HG03060 (cell line): ENCODE measurements around the gene WDR48.
A peak's percentile ranks its signal among the peaks of the same experiment; 100 is the strongest.

ENCODE experiments used
- ATAC-seq: cut with Tn5 transposase; IDR thresholded peaks from one replicate; pipeline ENCODE4 v1.9.1; 2021; ENCODE audit warnings: low read depth, moderate number of reproducible peaks; ENCODE audit not compliant: unreplicated experiment

Gene WDR48

GRCh38 chr3:39099738-39100499, 48.1 kb downstream of the WDR48 start:
- ATAC-seq, result no peak

GRCh38 chr3:39100500-39100886, 48.7 kb downstream of the WDR48 start:
- no peak for ATAC-seq

GRCh38 chr3:39101022-39101689, 49.3 kb downstream of the WDR48 start:
- no peak for ATAC-seq

- no peak for ATAC-seq
These were observed 50.9 kb downstream of the WDR48 start for GRCh38 chr3:39102504-39103323.

- ATAC-seq, result no peak
These were observed 51.5 kb downstream of the WDR48 start for GRCh38 chr3:39103324-39103693.

- ATAC-seq, result no peak
These were observed 52.2 kb downstream of the WDR48 start for GRCh38 chr3:39103791-39104552.

GRCh38 chr3:39104961-39105686, 53.3 kb downstream of the WDR48 start:
- no peak for ATAC-seq

GRCh38 chr3:39105687-39106063, 53.9 kb downstream of the WDR48 start:
- no peak for ATAC-seq

- no peak for ATAC-seq
These were observed 54.5 kb downstream of the WDR48 start for GRCh38 chr3:39106281-39106811.

- no peak for ATAC-seq
These were observed 55.1 kb downstream of the WDR48 start for GRCh38 chr3:39106851-39107387.

GRCh38 chr3:39107388-39108199, 55.8 kb downstream of the WDR48 start, which contains the start of the genes GORASP1 and TTC21A:
GORASP1 (minus strand) TSS chr3:39107627; CDS start chr3:39107541, 86 bp downstream.
TTC21A (plus strand) TSS chr3:39107680; CDS start chr3:39107838, 158 bp downstream.
- no peak for ATAC-seq

GRCh38 chr3:39108200-39108710, 56.4 kb downstream of the WDR48 start:
- peak; percentile 81 for ATAC-seq

GRCh38 chr3:39109086-39109485, 57.3 kb downstream of the WDR48 start:
- ATAC-seq, result no peak

- no peak for ATAC-seq
These were observed 58.3 kb downstream of the WDR48 start for GRCh38 chr3:39110041-39110639.

- no peak for ATAC-seq
These were observed 60.3 kb downstream of the WDR48 start for GRCh38 chr3:39112113-39112512.

GRCh38 chr3:39112535-39112934, 60.7 kb downstream of the WDR48 start:
- no peak for ATAC-seq

- ATAC-seq, result no peak
These were observed 61.5 kb downstream of the WDR48 start for GRCh38 chr3:39113291-39113690.

- ATAC-seq, result no peak
These were observed 62.6 kb downstream of the WDR48 start for GRCh38 chr3:39114456-39114855.
